NCI-H2107 treated with DMSO at 0.1 percent for 48 hours (cell line): ENCODE data around the gene AAMP.
A peak's percentile ranks its signal among the peaks of the same experiment; 100 is the strongest.
"Not testable (repeated sequence)": the region's sequence is repeated elsewhere in the genome, so short reads cannot be mapped to it uniquely, and the experiment has no call there.

Source experiments
- DNase-seq: peaks from one replicate; lab custom pipeline; 2025; ENCODE audit not compliant: unreplicated experiment; lab: John Stamatoyannopoulos, UW

AAMP gene

GRCh38 chr2:218269900-218270720, at the start of gene AAMP, which contains the start of gene PNKD:
Gene AAMP (minus strand): TSS chr2:218270137. CDS start chr2:218270086, 51 bp downstream.
Gene PNKD (plus strand): TSS chr2:218270519. CDS start chr2:218270536, 17 bp downstream.
- DNase-seq: peak; percentile 93

- no peak for DNase-seq
Observed at GRCh38 chr2:218318241-218318640, 48.3 kb upstream of the AAMP start.

- no peak for DNase-seq
Observed at GRCh38 chr2:218317835-218318234, 47.9 kb upstream of the AAMP start.

GRCh38 chr2:218317303-218317630, 47.3 kb upstream of the AAMP start:
- no peak for DNase-seq

- DNase-seq: no peak
Observed at GRCh38 chr2:218315397-218315796, 45.5 kb upstream of the AAMP start.

GRCh38 chr2:218314764-218315163, 44.8 kb upstream of the AAMP start:
- DNase-seq: not testable (repeated sequence)

- DNase-seq: no peak
Observed at GRCh38 chr2:218313356-218313755, 43.4 kb upstream of the AAMP start.

DNA sequence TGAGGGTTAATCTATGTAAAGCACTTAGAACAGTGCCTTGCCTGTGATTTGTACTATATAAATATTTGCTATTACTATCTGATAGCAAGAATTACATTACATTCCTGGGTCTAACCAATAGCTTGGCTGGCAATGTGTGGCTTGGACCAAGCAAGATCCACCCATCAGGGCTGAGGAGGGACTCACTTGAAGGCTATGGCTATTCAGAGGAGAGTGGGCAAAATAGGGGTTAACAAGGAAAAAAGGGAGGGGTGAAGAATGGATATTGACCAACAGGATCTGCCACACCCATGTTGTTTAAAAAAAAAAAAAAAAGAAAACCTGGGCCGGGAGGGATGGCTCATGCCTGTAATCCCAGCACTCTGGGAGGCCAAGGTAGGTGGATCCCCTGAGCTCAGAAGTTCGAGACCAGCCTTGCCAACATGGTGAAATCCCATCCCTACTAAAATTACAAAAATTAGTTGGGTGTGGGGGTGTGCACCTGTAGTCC, 42.4 kb upstream of the AAMP start:
- DNase-seq: no peak

- DNase-seq: not testable (repeated sequence)
Observed at GRCh38 chr2:218311541-218312266, 41.8 kb upstream of the AAMP start.

DNA sequence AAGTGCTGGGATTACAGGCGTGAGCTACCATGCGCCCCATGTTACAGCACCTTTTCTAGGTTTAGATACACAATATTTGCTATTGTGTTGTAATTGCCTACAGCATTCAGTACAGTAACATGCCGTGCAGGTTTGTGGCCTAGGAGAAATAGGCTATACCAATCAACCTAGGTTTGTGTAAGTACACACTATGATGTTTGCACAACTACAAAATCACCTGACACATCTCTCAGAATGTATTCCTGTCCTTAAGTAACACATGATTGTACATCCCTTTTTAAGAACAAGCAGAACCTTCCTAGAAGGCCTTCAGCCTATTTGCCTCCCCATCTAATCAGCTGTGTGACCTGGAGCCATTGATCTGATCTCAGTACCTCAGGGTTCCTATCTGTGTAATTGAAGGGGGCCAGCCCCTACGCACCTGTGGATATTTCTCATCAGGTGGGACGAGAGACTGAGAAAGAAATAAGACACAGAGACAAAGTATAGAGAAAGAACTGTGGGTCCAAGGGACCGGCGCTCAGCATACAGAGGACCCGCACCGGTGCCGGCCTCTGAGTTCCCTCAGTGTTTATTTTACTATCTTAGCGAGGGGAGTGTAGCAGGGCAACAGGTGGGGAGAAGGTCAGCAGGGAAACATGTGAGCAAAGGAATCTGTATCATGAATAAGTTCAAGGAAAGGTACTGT, 41.1 kb upstream of the AAMP start:
- no peak for DNase-seq

DNA sequence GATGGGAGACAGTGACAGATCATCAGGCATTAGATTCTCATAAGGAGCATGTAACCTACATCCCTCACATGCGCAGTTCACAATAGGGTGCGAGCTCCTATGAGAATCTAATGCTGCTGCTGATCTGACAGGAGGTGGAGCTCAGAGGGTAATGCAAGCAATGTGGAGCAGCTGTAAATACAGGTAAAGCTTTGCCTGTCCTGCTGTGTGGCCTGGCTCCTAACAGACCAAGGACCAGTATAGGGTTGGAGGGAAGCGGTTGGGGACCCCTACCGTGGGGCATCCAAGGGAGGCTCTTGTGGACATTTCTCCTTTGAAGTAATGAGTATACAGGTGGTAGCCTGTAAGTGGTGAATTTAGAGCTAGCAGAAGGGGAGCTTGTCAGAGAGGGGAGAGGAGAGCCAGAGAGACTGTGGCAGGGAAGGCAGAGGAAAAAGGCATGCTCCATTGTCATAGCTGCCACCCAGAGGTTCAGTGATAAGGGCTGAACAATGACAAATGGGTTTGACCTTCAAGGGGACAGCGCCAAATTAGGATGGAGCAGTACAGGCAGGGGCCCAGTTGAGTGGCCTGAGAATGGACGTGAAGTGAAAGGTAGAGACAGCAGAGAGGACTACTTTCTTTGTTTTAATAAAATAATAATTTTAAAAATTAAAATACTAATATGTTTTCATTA, 37.6 kb upstream of the AAMP start:
- DNase-seq: no peak

GRCh38 chr2:218306184-218306920, 36.4 kb upstream of the AAMP start:
- no peak for DNase-seq

GRCh38 chr2:218305383-218305782, 35.4 kb upstream of the AAMP start:
- DNase-seq: no peak

GRCh38 chr2:218301176-218301819, 31.4 kb upstream of the AAMP start:
- peak; percentile 64 for DNase-seq

DNA sequence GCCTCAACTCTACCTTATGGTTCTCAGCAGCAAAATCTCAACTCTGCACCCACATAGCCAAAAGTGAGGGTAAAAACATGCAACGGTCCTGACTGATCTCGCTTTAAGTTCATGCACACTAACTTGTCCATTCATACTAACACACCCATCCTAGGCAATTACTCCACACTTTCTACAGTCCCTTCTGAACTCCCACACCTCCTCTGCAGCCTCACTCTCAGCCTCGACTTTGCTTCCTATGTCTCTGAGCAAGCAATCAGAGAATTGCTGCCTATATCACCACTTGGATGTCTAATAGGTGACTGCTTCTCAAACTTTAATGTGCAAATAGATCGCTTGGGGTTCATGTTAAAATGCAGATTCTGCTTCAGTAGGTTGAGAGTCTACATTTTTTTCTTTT, 30.2 kb upstream of the AAMP start:
- DNase-seq: no peak

GRCh38 chr2:218298314-218298875, 28.5 kb upstream of the AAMP start:
- DNase-seq: no peak

- DNase-seq: no peak
Observed at GRCh38 chr2:218296847-218297246, 26.9 kb upstream of the AAMP start.

DNA sequence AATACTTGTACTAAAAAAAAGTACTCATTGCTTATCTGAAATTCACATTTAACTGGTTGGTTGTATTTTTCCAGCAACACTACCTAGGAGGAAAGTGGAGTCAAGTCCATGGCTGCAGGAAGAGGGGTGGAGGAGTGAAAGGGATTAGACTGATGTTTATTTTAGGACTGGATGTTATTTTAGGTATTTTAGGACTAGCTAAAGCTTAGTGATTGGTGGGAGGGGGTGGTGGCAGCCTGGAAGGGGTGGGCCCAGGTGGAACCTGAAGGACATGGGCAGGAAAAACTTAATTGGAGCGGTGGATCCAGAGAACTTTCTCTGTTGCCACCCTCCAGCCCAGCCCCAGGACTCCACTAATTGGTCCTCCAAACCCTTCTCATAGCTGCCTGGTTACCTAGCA, 26.3 kb upstream of the AAMP start:
- DNase-seq: no peak

- no peak for DNase-seq
Observed at GRCh38 chr2:218295029-218295428, 25.1 kb upstream of the AAMP start.
